ENCODE data around the gene TTC39A.

TTC39A gene

GRCh38 chr1:51330331-51331201 lies at the start of gene TTC39A:
TTC39A (minus strand) TSS chr1:51330562; CDS start chr1:51330477, 85 bp downstream.
- no peak for DNase-seq

GRCh38 chr1:51378871-51379270 lies 48.5 kb upstream of the TTC39A start:
- DNase-seq, result no peak

GRCh38 chr1:51373898-51374297 lies 43.5 kb upstream of the TTC39A start:
- DNase-seq, result no peak

GRCh38 chr1:51372561-51372960 lies 42.2 kb upstream of the TTC39A start:
- DNase-seq, result no peak

GRCh38 chr1:51369171-51369570 lies 38.8 kb upstream of the TTC39A start:
- no peak for DNase-seq

GRCh38 chr1:51365774-51366173 lies 35.4 kb upstream of the TTC39A start:
- no peak for DNase-seq

GRCh38 chr1:51359879-51360278 lies 29.5 kb upstream of the TTC39A start:
- no peak for DNase-seq

GRCh38 chr1:51355382-51355781 lies 25.0 kb upstream of the TTC39A start:
- no peak for DNase-seq

GRCh38 chr1:51354416-51354815 lies 24.1 kb upstream of the TTC39A start:
- DNase-seq, result no peak

- DNase-seq, result no peak
Measured at GRCh38 chr1:51351907-51352306, 21.5 kb upstream of the TTC39A start.

- no peak for DNase-seq
Measured at GRCh38 chr1:51349862-51350261, 19.5 kb upstream of the TTC39A start.

- DNase-seq, result no peak
Measured at GRCh38 chr1:51348147-51348527, 17.8 kb upstream of the TTC39A start.

- no peak for DNase-seq
Measured at GRCh38 chr1:51347398-51348146, 17.2 kb upstream of the TTC39A start.

- DNase-seq, result no peak
Measured at GRCh38 chr1:51346086-51346942, 16.0 kb upstream of the TTC39A start.

- DNase-seq, result no peak
Measured at GRCh38 chr1:51345300-51345687, 14.9 kb upstream of the TTC39A start.

- DNase-seq, result no peak
Measured at GRCh38 chr1:51344602-51345299, 14.4 kb upstream of the TTC39A start.

GRCh38 chr1:51344276-51344601 lies 13.9 kb upstream of the TTC39A start:
- DNase-seq, result no peak

GRCh38 chr1:51343624-51344023 lies 13.3 kb upstream of the TTC39A start:
- DNase-seq, result no peak

GRCh38 chr1:51342591-51343206 lies 12.3 kb upstream of the TTC39A start:
- no peak for DNase-seq

- DNase-seq, result no peak
Measured at GRCh38 chr1:51341876-51342496, 11.6 kb upstream of the TTC39A start.

- DNase-seq, result no peak
Measured at GRCh38 chr1:51340380-51340779, 10.0 kb upstream of the TTC39A start.

All from C1 segment of cervical spinal cord (tissue), 14 donors.